Heart right ventricle (tissue), 16 donors: Measurements from ENCODE around the gene HCN2. TPM values are rescaled to one million over a fixed set of nuclear protein-coding genes. Genes with fewer than 3 reads are reported as not detected.
A peak's percentile ranks its signal among the peaks of the same experiment; 100 is the strongest.

Experiments
- ATAC-seq, 8 donors: fragments of 200-7000 bp; cut with Tn5 transposase; one replicate each; pipeline ENCODE4 v1.9.1; 2020; ENCODE audit warnings: mild to moderate bottlenecking in 8 of 8, moderate library complexity in 8 of 8, moderate number of reproducible peaks in 1 of 8
- DNase-seq, 2 donors: peaks; one replicate each; pipeline ENCODE4 v3.0.0-alpha.2; 2020
- H3K27ac ChIP-seq, 10 donors: fragments of 200-600 bp; sonication (generic) in 2 of 10; one replicate each; pipeline versions ENCODE4 v1.5.0 to v1.8.0; 2020 to 2022; ENCODE audit warnings: mild to moderate bottlenecking in 3 of 10
- H3K27me3 ChIP-seq, 7 donors: fragments of 200-600 bp; one replicate each; pipeline ENCODE4 v1.8.0; 2021 to 2022; ENCODE audit warnings: mild to moderate bottlenecking in 2 of 7
- H3K36me3 ChIP-seq, 9 donors: fragments of 200-600 bp; sonication (generic) in 1 of 9; one replicate each; pipeline versions ENCODE4 v1.5.0 to v1.8.0; 2020 to 2022; ENCODE audit warnings: mild to moderate bottlenecking in 2 of 9
- H3K4me1 ChIP-seq, 9 donors: fragments of 200-600 bp; sonication (generic) in 1 of 9; one replicate each; pipeline versions ENCODE4 v1.5.0 to v1.8.0; 2020 to 2022; ENCODE audit warnings: mild to moderate bottlenecking in 4 of 9
- H3K4me3 ChIP-seq, 10 donors: fragments of 200-600 bp; sonication (generic) in 2 of 10; one replicate each; pipeline versions ENCODE4 v1.5.0 to v1.8.0; 2020 to 2022; ENCODE audit warnings: mild to moderate bottlenecking in 7 of 10, moderate library complexity in 2 of 10
- H3K9me3 ChIP-seq, 11 donors: fragments of 200-600 bp in 10 of 11; sonication (generic) in 2 of 11; one replicate each; pipeline versions ENCODE4 v1.5.0 to v1.8.0; 2013 to 2022; ENCODE audit warnings: mild to moderate bottlenecking in 2 of 11, control low read depth in 1 of 11, moderate library complexity in 1 of 11
- CTCF ChIP-seq, 9 donors: fragments of 200-600 bp; sonication (generic) in 2 of 9; IDR thresholded peaks; one replicate each; pipeline versions ENCODE4 v1.5.0 to v1.8.0; 2021 to 2022; ENCODE audit warnings: antibody characterized with exemption in 9 of 9, mild to moderate bottlenecking in 5 of 9, moderate library complexity in 1 of 9
- WGBS, 2 donors: extraction: QIAGEN DNeasy Blood & Tissue Kit; methylation state at CpG; one replicate each; pipeline ENCODE4 v1.1.7; 2013; ENCODE audit warnings: inconsistent platforms in 1 of 2; 5-methylcytosine and 5-hydroxymethylcytosine counted together
- intact Hi-C, 10 donors: fragments of 100-400 bp; cut with DNase I; formaldehyde crosslinking; loops; one replicate each; pipeline versions ENCODE4 v1.11.1 to v1.14.2; 2022
- polyA plus RNA-seq, 2 donors: library from polyadenylated mRNA; stranded (reverse); fragments of 200-250 nt; gene quantifications; one replicate each; pipeline ENCODE4 v1.2.3, GENCODE V29; 2013
- total RNA-seq, 10 donors: library from RNA; stranded (reverse); fragmentation: NEBNext Ultra II Directional in 3 of 10; extraction: Animal tissue kit (Norgen Biotek cat#: 25700) in 3 of 10; gene quantifications; one replicate each; pipeline versions ENCODE4 v1.2.1 to v1.2.4, GENCODE V29; 2021 to 2023
- donor health status: Arrhythmogenic right ventricular cardiomyopathy.
- donor health status: ischemic (EF 13 %, LVEDD 7.1; RV severe dilation, severe dysfunction).
- donor health status: healthy with polysubstance abuse.
- donor health status: DM: no; HTN: yes; CAD: no.
- donor health status: DM: no; HTN: no; CAD: no.
- donor health status: ischemic (EF 25% LVEDD 6.9; RV normal size, moderate dysfunction).
- donor health status: ischemic (EF 25% LVEDD 5.7; RV mildly dilated, moderate dysfunction).
- donor health status: healthy.
- donor health status: DM: yes; HTN: yes; CAD: no.
- donor health status: Ischemic cardiomyopathy.
- donor health status: ischemic (EF 35%, LVEDD 5.7; RV mildly dilated, moderate dysfunction).
- donor health status: nonischemic (EF 11% LVEDD 7.7; RV severe dilation, severe dysfunction).
- donor health status: DM: yes; HTN: yes; CAD: no.
- donor health status: PGD.
- donor health status: ischemic (EF 29% LVEDD 5.4; RV normal size, mild dysfunction).
- donor health status: nonischemic (EF 23%, LVEDD 6.1; RV moderate dilation, normal function).

The HCN2 gene
- total and polyA plus RNA-seq, 12 donors, result 0.90 to 10.7 (median 4.8) TPM

DNA sequence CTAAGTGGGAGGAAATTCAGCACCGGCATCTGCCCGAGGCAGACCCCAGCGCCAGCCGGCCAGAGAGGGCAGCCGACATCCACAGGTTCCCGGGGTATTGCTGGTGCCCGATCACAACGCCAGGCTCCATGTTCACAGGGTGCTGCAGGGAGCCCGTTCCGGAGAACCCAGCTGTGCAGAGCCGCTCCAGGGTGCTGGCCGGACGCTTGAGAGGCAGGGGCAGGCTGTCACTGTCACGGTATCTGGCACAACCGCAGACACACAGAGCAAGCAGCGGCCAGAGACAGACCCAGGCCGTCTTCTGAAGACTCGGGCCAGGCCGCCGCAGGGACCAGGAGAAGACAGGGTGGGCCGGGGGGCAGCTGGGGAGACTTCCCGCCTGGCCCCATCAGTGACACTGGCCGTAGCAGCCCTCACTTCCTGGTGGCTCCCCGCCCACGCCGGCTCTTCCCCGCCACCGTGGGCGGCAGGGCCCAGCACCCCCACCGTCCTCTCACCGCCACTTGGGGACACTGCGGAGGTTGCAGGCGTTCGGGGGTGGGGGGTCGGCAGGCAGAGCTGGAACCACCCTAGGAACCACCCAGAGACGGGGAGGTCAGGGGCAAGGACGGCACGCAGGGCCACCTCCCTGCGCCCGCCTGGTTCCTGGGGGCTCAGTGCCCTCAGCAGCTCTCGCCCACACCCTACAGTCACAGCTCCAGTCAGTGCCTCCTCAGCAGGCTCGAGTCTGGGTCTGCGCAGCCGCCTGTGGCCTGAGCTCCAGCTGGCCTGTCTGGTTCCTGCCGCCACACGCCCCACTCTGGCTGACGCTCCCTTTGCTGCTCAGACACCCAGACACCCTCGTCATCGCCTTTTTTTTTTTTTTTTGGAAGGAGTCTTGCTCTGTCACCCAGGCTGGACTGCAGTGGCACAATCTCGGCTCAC lies 69.5 kb downstream of the HCN2 start:
- peak overlapping the region in 9 of 10 donors; percentile 55 to 97 (median 87) for H3K27ac ChIP-seq
- DNase-seq (peak in 1 of 2 donors; percentile 66), ATAC-seq (peak in 7 of 8 donors; percentile 13 to 65 (median 45))
- H3K4me1 ChIP-seq, result peaks cover 41 to 74% (median 66%) of the 10 kb centered on the region in 9 donors
- H3K9me3 ChIP-seq, result no peaks in the 10 kb centered on the region
- peak overlapping the region in 8 of 10 donors; percentile 8 to 99 (median 24) for H3K4me3 ChIP-seq
- 62 to 63% methylated on average over 48 to 50 of the region's 50 CpGs for WGBS, 2 donors
- intact Hi-C loops, result loop anchor here in 1 of 10 donors (5.0 kb wide), 1 partner anchor 72 kb away; the partner anchor contains the start of gene HCN2
- TF ChIP-seq CTCF (IDR thresholded peaks at IDR 0.05), result no peak
- peaks cover 0 to 34% (median 0%) of the 10 kb centered on the region in 9 donors for H3K36me3 ChIP-seq
- no peaks in the 10 kb centered on the region for H3K27me3 ChIP-seq

- peak in 1 of 2 donors; percentile 17 for DNase-seq
- ATAC-seq, result no peak
- peaks cover 0 to 19% (median 0%) of the 10 kb centered on the region in 9 donors for H3K36me3 ChIP-seq
- no peak for TF ChIP-seq CTCF (IDR thresholded peaks at IDR 0.05)
- peaks cover 45 to 83% (median 71%) of the 10 kb centered on the region in 9 donors for H3K4me1 ChIP-seq
- intact Hi-C loops, result no loop called here
- H3K27ac ChIP-seq, result peak overlapping the region in 9 of 10 donors; percentile 67 to 97 (median 91)
- WGBS, 2 donors, result 45 to 53% methylated on average over 20 of the region's 20 CpGs
- peak overlapping the region in 9 of 10 donors; percentile 16 to 100 (median 97) for H3K4me3 ChIP-seq
- H3K9me3 ChIP-seq, result no peaks in the 10 kb centered on the region
- no peaks in the 10 kb centered on the region for H3K27me3 ChIP-seq
These were observed 71.2 kb downstream of the HCN2 start for GRCh38 chr19:660793-661426.

DNA sequence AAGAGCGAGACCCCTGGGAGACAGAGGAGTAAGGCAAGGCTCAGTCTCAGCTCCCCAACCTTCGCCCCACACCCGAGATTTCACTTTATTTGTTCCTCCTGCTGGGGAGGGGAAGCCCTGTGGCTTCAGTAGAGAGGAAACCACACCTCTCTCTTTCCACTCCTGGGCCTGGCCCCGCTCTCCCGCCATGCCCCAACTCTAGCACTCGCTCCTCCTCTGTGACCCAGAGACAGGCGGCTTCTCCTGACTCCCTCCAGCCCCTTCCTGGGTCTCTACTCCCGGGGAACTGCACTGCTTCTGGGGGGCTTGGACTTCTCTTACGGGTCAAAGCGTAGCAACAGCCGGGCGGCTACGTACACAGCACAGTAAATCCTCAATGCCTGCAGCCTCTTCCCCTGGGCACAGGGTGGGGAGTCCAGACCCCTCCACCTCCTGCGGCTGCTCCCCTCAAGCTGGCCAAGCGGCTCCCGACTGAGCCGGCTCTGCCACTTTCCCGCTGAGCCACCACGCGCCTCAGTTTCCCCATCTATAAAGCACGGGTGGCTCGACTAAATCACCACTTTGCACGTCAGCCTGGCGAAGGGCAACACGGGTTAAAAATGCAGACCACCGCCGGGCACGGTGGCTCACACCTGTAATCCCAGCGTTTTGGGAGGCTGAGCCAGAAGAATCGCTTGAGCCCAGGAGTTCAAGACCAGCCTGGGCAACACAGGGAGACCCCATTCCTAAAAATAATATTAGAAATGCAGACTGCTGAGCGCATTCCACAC lies 71.9 kb downstream of the HCN2 start:
- Histone ChIP-seq H3K9me3 (no peaks in the 10 kb centered on the region), H3K36me3 (peaks cover 0 to 19% (median 0%) of the 10 kb centered on the region in 9 donors), H3K4me1 (peaks cover 45 to 77% (median 71%) of the 10 kb centered on the region in 9 donors), H3K4me3 (peak overlapping the region; percentile 87 to 100 (median 97)), H3K27ac (peak overlapping the region; percentile 8 to 97 (median 90)), H3K27me3 (no peaks in the 10 kb centered on the region)
- DNase-seq, result no peak
- no peak for TF ChIP-seq CTCF (IDR thresholded peaks at IDR 0.05)
- WGBS, 2 donors, result 21 to 26% methylated on average over 31 of the region's 31 CpGs
- intact Hi-C loops, result loop anchor here in 1 of 10 donors (2.0 kb wide), 1 partner anchor 19 kb away; no protein-coding TSS in a partner anchor
- ATAC-seq, result peak in 5 of 8 donors; percentile 16 to 34 (median 24)
